GM18511 (cell line): Measurements from ENCODE around the gene EIF2B1.
"Not testable (repeated sequence)": the region's sequence is repeated elsewhere in the genome, so short reads cannot be mapped to it uniquely, and the experiment has no call there.

ENCODE experiments used
- ATAC-seq: cut with Tn5 transposase; IDR thresholded peaks from one replicate; pipeline ENCODE4 v1.9.1; 2021; ENCODE audit warnings: mild to moderate bottlenecking, moderate library complexity; ENCODE audit not compliant: unreplicated experiment

EIF2B1 gene

GRCh38 chr12:123621101-123621500, 12.4 kb downstream of the EIF2B1 start:
- no peak for ATAC-seq

GRCh38 chr12:123617580-123617979, 15.9 kb downstream of the EIF2B1 start:
- no peak for ATAC-seq

- no peak for ATAC-seq
These were observed 16.3 kb downstream of the EIF2B1 start for GRCh38 chr12:123617144-123617543.

- ATAC-seq: no peak
These were observed 19.0 kb downstream of the EIF2B1 start for GRCh38 chr12:123614531-123614930.

- no peak for ATAC-seq
These were observed 19.4 kb downstream of the EIF2B1 start for GRCh38 chr12:123614110-123614509.

- no peak for ATAC-seq
These were observed 25.3 kb downstream of the EIF2B1 start for GRCh38 chr12:123608182-123608581.

- no peak for ATAC-seq
These were observed 25.7 kb downstream of the EIF2B1 start for GRCh38 chr12:123607756-123608155.

- ATAC-seq: not testable (repeated sequence)
These were observed 30.0 kb downstream of the EIF2B1 start for GRCh38 chr12:123603495-123603894.

GRCh38 chr12:123602651-123603195, 30.8 kb downstream of the EIF2B1 start:
- ATAC-seq: no peak

- peak; percentile 90 for ATAC-seq
These were observed 31.6 kb downstream of the EIF2B1 start, which contains the start of gene DDX55 for GRCh38 chr12:123601602-123602489. Gene DDX55, plus strand, starts transcription at chr12:123602099. Its CDS starts 50 bp downstream, at chr12:123602149.

GRCh38 chr12:123599721-123600120, 33.8 kb downstream of the EIF2B1 start:
- no peak for ATAC-seq

- ATAC-seq: no peak
These were observed 34.2 kb downstream of the EIF2B1 start for GRCh38 chr12:123599310-123599709.

GRCh38 chr12:123598522-123598921, 35.0 kb downstream of the EIF2B1 start:
- ATAC-seq: no peak

- ATAC-seq: no peak
These were observed 36.4 kb downstream of the EIF2B1 start for GRCh38 chr12:123597100-123597499.

- ATAC-seq: no peak
These were observed 37.8 kb downstream of the EIF2B1 start for GRCh38 chr12:123595729-123596128.

- ATAC-seq: no peak
These were observed 41.6 kb downstream of the EIF2B1 start for GRCh38 chr12:123591702-123592481.

GRCh38 chr12:123580772-123581171, 52.7 kb downstream of the EIF2B1 start:
- ATAC-seq: no peak

- not testable (repeated sequence) for ATAC-seq
These were observed 54.7 kb downstream of the EIF2B1 start for GRCh38 chr12:123578829-123579228.

GRCh38 chr12:123578243-123578642, 55.2 kb downstream of the EIF2B1 start:
- ATAC-seq: no peak

GRCh38 chr12:123576611-123577010, 56.9 kb downstream of the EIF2B1 start:
- ATAC-seq: no peak

- ATAC-seq: no peak
These were observed 59.6 kb downstream of the EIF2B1 start for GRCh38 chr12:123573870-123574269.
